ENCODE data around the gene GALNT18. TPM values are rescaled to one million over a fixed set of nuclear protein-coding genes. Genes with fewer than 3 reads are reported as not detected.
A peak's percentile ranks its signal among the peaks of the same experiment; 100 is the strongest.

The GALNT18 gene
- total and polyA plus RNA-seq, 4 donors: 9.8 to 20.1 (median 12.8) TPM

DNA sequence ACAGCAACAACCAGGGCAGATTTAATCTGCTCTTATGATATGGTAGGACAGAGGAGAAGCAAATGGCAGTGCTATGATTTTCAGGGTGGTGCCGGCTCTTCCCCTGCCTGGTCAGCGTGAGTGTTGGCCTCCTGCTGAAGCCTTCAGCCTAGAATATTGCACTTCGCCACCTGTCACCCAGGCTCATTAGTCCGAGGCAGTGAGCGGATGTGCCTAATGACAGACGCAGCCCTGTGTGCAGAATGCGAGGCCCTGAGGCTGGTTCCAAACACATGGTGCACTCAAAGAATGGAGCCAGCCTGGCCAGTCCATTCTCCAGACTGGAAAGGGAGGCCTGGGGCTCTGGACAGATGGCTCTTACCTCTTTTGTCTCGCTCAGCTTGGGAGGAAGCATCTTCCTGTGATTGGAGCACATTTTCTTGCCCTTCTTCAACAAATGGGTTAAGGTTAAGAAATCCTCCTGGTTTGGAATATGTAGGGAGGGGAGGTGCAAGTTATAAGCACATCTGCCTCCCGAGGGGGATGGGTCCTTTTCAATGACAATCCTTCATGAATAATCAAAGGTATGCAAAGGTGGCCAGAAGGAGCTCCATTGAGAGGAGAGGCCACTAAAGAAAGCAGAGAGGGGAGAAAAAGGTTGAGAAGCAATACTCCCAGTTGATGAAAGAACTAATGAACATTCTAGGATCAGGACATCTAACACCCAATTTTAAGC is 39.7 kb upstream of the GALNT18 start:
- WGBS (ENCODE audit: insufficient coverage): 68% methylated on average over 7 of the region's 9 CpGs
- Histone ChIP-seq H3K4me3 (ENCODE audit: low read depth, low read length) (no peak overlapping the region), H3K27ac (ENCODE audit: low read depth, low read length) (no peak overlapping the region), H3K4me1 (ENCODE audit: control insufficient read depth, insufficient read depth, low read length) (peaks cover 7% of the 10 kb centered on the region), H3K27me3 (ENCODE audit: control insufficient read depth, insufficient read depth, low read length) (no peaks in the 10 kb centered on the region), H3K36me3 (ENCODE audit: control insufficient read depth, insufficient read depth, low read length) (no peaks in the 10 kb centered on the region), H3K9me3 (ENCODE audit: control insufficient read depth, insufficient read depth, low read length) (no peaks in the 10 kb centered on the region)
- peak in 2 of 6 donors; percentile 16 to 48 for DNase-seq (ENCODE audit: low read depth in 4 of 6, low spot score in 6 of 6)

DNA sequence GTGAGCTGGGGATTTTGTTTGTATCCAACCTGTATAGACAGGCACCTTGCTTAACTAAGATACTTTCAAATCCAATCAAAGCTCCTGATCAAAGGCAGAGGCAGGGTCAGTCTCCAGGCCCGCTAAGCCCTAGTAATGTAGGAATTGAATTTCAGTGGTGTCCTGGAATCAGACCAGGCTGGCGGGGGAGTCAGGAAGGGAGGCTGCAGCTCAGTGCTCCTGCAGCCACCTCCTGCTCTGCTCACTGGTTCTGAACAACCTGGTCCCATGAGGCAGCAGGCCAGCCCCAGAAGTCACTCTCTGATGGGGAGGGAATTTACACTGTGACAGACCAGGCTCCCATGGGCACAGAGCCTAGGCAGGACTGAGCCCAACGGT is 38.5 kb upstream of the GALNT18 start:
- H3K27ac ChIP-seq (ENCODE audit: low read depth, low read length): no peak overlapping the region
- no peak for DNase-seq (ENCODE audit: low read depth in 4 of 6, low spot score in 6 of 6)
- WGBS (ENCODE audit: insufficient coverage): 67% methylated on average over 2 of the region's 3 CpGs

DNA sequence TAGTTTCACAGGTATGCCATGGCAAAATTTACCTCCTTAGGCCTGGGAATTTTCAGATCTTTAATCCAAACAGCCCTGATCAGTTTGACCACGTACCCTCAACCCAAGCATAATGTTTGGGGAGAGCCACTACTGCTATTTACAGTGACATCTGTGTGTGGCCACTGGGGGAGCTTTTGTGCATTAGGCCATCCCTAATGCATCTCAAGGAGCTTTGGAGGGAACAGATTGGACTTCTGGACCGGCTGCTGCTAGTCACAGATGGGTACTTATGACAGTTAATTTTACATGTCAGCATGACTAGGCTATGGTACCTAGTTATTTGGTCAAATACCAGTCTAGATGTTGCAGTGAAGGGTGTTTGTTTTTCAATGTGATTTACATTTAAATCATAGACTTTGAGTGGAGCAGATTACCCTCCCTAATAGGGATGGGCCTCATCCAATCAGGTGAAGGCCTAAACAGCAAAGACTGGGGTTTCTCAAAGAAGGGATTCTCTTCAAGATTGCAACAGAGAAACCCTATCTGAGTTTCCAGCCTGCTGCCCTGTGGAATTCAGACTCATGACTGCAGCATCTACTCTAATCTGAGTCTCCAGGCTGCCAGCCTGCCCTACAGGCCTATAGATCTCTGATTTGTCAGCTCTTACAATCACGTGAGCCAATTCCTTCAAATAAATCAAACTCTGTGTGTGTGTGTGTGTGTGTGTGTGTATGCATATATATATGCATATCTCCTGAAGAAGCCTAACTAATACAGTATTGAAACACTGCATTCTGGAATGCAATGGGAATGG is 38.0 kb upstream of the GALNT18 start:
- Histone ChIP-seq H3K36me3 (ENCODE audit: control insufficient read depth, insufficient read depth, low read length) (no peaks in the 10 kb centered on the region), H3K4me1 (ENCODE audit: control insufficient read depth, insufficient read depth, low read length) (peaks cover 7% of the 10 kb centered on the region), H3K27ac (ENCODE audit: low read depth, low read length) (no peak overlapping the region), H3K4me3 (ENCODE audit: low read depth, low read length) (no peak overlapping the region), H3K9me3 (ENCODE audit: control insufficient read depth, insufficient read depth, low read length) (no peaks in the 10 kb centered on the region), H3K27me3 (ENCODE audit: control insufficient read depth, insufficient read depth, low read length) (no peaks in the 10 kb centered on the region)
- WGBS (ENCODE audit: insufficient coverage): 57% methylated on average over 1 of the region's 3 CpGs
- peak in 1 of 6 donors; percentile 52 for DNase-seq (ENCODE audit: low read depth in 4 of 6, low spot score in 6 of 6)

More for the DNA sequence above, 38.5 kb upstream of the GALNT18 start:
- H3K27me3 ChIP-seq (ENCODE audit: control insufficient read depth, insufficient read depth, low read length): no peaks in the 10 kb centered on the region
- H3K4me1 ChIP-seq (ENCODE audit: control insufficient read depth, insufficient read depth, low read length): peaks cover 7% of the 10 kb centered on the region
- H3K9me3 ChIP-seq (ENCODE audit: control insufficient read depth, insufficient read depth, low read length): no peaks in the 10 kb centered on the region
- no peaks in the 10 kb centered on the region for H3K36me3 ChIP-seq (ENCODE audit: control insufficient read depth, insufficient read depth, low read length)
- H3K4me3 ChIP-seq (ENCODE audit: low read depth, low read length): no peak overlapping the region

GRCh38 chr11:11657218-11657955 is 35.6 kb upstream of the GALNT18 start:
- WGBS (ENCODE audit: insufficient coverage): 87% methylated on average over 6 of the region's 6 CpGs
- Histone ChIP-seq H3K4me1 (ENCODE audit: control insufficient read depth, insufficient read depth, low read length) (no peaks in the 10 kb centered on the region), H3K36me3 (ENCODE audit: control insufficient read depth, insufficient read depth, low read length) (no peaks in the 10 kb centered on the region), H3K27ac (ENCODE audit: low read depth, low read length) (no peak overlapping the region), H3K4me3 (ENCODE audit: low read depth, low read length) (no peak overlapping the region), H3K27me3 (ENCODE audit: control insufficient read depth, insufficient read depth, low read length) (no peaks in the 10 kb centered on the region), H3K9me3 (ENCODE audit: control insufficient read depth, insufficient read depth, low read length) (no peaks in the 10 kb centered on the region)
- DNase-seq (ENCODE audit: low read depth in 4 of 6, low spot score in 6 of 6): no peak

DNA sequence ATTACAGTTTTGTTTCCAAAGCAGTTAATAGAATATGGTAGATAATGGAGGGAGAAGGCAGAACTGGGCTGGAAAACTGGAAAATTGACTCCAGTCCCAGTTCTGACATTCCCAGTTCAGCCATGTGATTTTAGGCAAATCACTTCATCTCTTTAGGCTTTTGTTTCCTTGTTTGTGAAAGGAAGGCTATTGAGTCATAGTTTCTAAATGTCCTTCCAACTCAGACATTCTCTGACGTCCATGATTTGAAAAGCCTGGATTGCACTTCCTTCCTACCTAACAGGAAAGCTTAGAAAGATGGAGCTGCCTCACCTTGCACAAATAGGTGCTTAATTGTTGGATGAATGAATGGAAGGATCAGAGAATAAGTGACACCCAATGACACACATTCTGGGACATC is 19.8 kb upstream of the GALNT18 start:
- Histone ChIP-seq H3K4me3 (ENCODE audit: low read depth, low read length) (no peak overlapping the region), H3K27me3 (ENCODE audit: control insufficient read depth, insufficient read depth, low read length) (no peaks in the 10 kb centered on the region), H3K27ac (ENCODE audit: low read depth, low read length) (no peak overlapping the region), H3K36me3 (ENCODE audit: control insufficient read depth, insufficient read depth, low read length) (no peaks in the 10 kb centered on the region), H3K9me3 (ENCODE audit: control insufficient read depth, insufficient read depth, low read length) (no peaks in the 10 kb centered on the region), H3K4me1 (ENCODE audit: control insufficient read depth, insufficient read depth, low read length) (no peaks in the 10 kb centered on the region)
- no CpG with 5 or more reads among the region's 1 CpG for WGBS (ENCODE audit: insufficient coverage)
- peak in 1 of 6 donors; percentile 30 for DNase-seq (ENCODE audit: low read depth in 4 of 6, low spot score in 6 of 6)

GRCh38 chr11:11640996-11641395 is 19.2 kb upstream of the GALNT18 start:
- peak in 2 of 6 donors; percentile 30 to 87 for DNase-seq (ENCODE audit: low read depth in 4 of 6, low spot score in 6 of 6)
- WGBS (ENCODE audit: insufficient coverage): 63% methylated on average over 3 of the region's 5 CpGs
- H3K27ac ChIP-seq (ENCODE audit: low read depth, low read length): no peak overlapping the region

DNA sequence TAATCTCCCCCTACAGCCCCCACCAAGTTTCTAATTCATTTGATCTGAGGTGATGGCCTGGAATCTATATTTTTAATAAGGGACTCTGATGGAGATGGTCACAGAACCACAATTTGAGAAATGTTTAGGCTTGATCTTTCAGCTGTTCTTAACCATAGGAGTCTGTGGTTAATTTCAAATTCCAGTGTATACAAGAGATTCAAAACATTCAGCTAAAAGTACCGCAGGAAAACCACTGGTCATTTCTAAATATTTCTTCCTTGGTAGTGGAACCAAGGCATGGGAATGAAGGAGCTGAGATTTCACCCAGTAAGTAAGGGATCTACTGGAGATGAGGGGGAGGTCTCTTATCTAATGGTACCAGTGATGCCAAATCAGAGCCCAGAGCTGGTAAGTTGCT is 18.3 kb upstream of the GALNT18 start:
- no peak for DNase-seq (ENCODE audit: low read depth in 4 of 6, low spot score in 6 of 6)
- no peak overlapping the region for H3K4me3 ChIP-seq (ENCODE audit: low read depth, low read length)
- no CpG with 5 or more reads among the region's 1 CpG for WGBS (ENCODE audit: insufficient coverage)
- H3K9me3 ChIP-seq (ENCODE audit: control insufficient read depth, insufficient read depth, low read length): no peaks in the 10 kb centered on the region
- no peak overlapping the region for H3K27ac ChIP-seq (ENCODE audit: low read depth, low read length)
- no peaks in the 10 kb centered on the region for H3K4me1 ChIP-seq (ENCODE audit: control insufficient read depth, insufficient read depth, low read length)
- no peaks in the 10 kb centered on the region for H3K27me3 ChIP-seq (ENCODE audit: control insufficient read depth, insufficient read depth, low read length)
- H3K36me3 ChIP-seq (ENCODE audit: control insufficient read depth, insufficient read depth, low read length): no peaks in the 10 kb centered on the region

More at GRCh38 chr11:11640996-11641395, 19.2 kb upstream of the GALNT18 start:
- Histone ChIP-seq H3K9me3 (ENCODE audit: control insufficient read depth, insufficient read depth, low read length) (no peaks in the 10 kb centered on the region), H3K36me3 (ENCODE audit: control insufficient read depth, insufficient read depth, low read length) (no peaks in the 10 kb centered on the region), H3K4me3 (ENCODE audit: low read depth, low read length) (no peak overlapping the region), H3K4me1 (ENCODE audit: control insufficient read depth, insufficient read depth, low read length) (no peaks in the 10 kb centered on the region), H3K27me3 (ENCODE audit: control insufficient read depth, insufficient read depth, low read length) (no peaks in the 10 kb centered on the region)

DNA sequence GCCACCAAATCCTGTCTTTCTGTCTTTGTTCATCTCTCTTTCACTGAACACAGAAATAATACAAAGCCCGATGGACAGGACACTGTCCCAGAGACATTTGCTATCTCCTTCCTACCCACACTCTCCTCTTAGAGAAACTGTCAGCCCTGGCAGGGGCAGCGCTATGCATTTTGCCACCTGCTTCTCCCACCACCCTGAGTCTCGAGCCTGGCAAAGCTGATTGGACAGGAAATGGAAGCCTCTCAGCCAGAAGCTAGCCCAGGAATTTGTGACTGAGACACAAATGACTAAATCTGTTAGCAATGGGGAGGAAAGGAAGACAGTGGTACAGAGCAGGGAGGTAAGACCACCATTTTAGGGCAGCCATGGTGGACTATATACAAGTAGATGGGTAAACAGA is 14.9 kb upstream of the GALNT18 start:
- 86% methylated on average over 3 of the region's 3 CpGs for whole genome bisulfite sequencing (ENCODE audit: insufficient coverage)
- DNase-seq (ENCODE audit: low read depth in 4 of 6, low spot score in 6 of 6): no peak
- Histone ChIP-seq H3K27ac (ENCODE audit: low read depth, low read length) (no peak overlapping the region), H3K27me3 (ENCODE audit: control insufficient read depth, insufficient read depth, low read length) (no peaks in the 10 kb centered on the region), H3K36me3 (ENCODE audit: control insufficient read depth, insufficient read depth, low read length) (no peaks in the 10 kb centered on the region), H3K4me3 (ENCODE audit: low read depth, low read length) (no peak overlapping the region), H3K4me1 (ENCODE audit: control insufficient read depth, insufficient read depth, low read length) (no peaks in the 10 kb centered on the region), H3K9me3 (ENCODE audit: control insufficient read depth, insufficient read depth, low read length) (no peaks in the 10 kb centered on the region)

GRCh38 chr11:11635443-11635842 is 13.6 kb upstream of the GALNT18 start:
- H3K27ac ChIP-seq (ENCODE audit: low read depth, low read length): no peak overlapping the region
- no peak overlapping the region for H3K4me3 ChIP-seq (ENCODE audit: low read depth, low read length)
- no peaks in the 10 kb centered on the region for H3K27me3 ChIP-seq (ENCODE audit: control insufficient read depth, insufficient read depth, low read length)
- no peaks in the 10 kb centered on the region for H3K36me3 ChIP-seq (ENCODE audit: control insufficient read depth, insufficient read depth, low read length)
- DNase-seq (ENCODE audit: low read depth in 4 of 6, low spot score in 6 of 6): peak in 1 of 6 donors; percentile 75
- H3K4me1 ChIP-seq (ENCODE audit: control insufficient read depth, insufficient read depth, low read length): no peaks in the 10 kb centered on the region
- no peaks in the 10 kb centered on the region for H3K9me3 ChIP-seq (ENCODE audit: control insufficient read depth, insufficient read depth, low read length)
- 34% methylated on average over 3 of the region's 5 CpGs for WGBS (ENCODE audit: insufficient coverage)

All from spinal cord (tissue), 10 donors.